D721Med (cell line): ENCODE measurements around the gene MTUS2.

ENCODE experiments used
- DNase-seq: peaks from one replicate; pipeline ENCODE4 v3.0.0; 2011; ENCODE audit warnings: low spot score; ENCODE audit not compliant: insufficient read length
- FAIRE-seq: peaks from 2 replicates; lab custom pipeline; 2011; peaks lifted over from hg19 to GRCh38; lab: Jason Lieb, UNC
- TF ChIP-seq, protein P1 (sequence below): IDR thresholded peaks from 2 replicates; pipeline ENCODE4 v1.5.1; 2012; ENCODE audit warnings: mild to moderate bottlenecking, control low read depth; ENCODE audit not compliant: insufficient read depth; ENCODE audit errors: missing control alignments

The MTUS2 gene

DNA sequence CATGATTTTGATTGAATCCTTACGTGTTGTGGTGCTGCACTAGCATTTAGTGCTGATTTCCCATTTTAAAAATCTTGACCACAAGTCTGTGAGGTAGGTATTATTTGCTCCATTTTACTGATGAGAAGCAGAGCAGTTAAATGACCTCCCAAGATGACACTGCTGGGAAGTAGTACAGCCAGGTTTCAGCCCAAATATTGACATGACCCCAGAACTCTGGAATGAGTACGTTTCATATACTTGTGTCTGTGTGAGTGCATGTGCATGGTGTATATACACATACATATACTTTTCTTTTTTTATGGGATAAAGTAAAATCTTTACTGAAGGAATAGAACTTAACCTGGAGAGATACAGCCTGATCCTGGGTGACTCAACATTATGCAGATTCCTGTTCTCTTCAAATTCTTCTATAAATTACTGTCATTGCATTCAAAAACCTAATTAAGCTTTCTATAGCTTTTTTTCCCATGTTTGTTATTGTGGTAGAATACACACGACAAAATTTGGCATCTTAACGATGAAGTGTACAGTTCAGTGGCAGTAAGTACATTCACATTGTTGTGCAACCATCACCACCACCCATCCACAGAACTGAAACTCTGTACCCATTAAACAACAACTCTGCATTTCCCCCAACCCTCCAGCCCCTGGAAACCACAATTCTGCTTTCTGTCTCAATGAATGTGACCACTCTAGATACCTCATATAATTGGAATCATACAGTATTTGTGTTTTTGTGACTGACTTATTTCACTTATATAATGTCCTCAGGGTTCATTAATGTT, 311.9 kb downstream of the MTUS2 start:
- no peak for FAIRE-seq
- no peak for DNase-seq
- TF ChIP-seq, protein P1, sequence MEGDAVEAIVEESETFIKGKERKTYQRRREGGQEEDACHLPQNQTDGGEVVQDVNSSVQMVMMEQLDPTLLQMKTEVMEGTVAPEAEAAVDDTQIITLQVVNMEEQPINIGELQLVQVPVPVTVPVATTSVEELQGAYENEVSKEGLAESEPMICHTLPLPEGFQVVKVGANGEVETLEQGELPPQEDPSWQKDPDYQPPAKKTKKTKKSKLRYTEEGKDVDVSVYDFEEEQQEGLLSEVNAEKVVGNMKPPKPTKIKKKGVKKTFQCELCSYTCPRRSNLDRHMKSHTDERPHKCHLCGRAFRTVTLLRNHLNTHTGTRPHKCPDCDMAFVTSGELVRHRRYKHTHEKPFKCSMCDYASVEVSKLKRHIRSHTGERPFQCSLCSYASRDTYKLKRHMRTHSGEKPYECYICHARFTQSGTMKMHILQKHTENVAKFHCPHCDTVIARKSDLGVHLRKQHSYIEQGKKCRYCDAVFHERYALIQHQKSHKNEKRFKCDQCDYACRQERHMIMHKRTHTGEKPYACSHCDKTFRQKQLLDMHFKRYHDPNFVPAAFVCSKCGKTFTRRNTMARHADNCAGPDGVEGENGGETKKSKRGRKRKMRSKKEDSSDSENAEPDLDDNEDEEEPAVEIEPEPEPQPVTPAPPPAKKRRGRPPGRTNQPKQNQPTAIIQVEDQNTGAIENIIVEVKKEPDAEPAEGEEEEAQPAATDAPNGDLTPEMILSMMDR = no peak

DNA sequence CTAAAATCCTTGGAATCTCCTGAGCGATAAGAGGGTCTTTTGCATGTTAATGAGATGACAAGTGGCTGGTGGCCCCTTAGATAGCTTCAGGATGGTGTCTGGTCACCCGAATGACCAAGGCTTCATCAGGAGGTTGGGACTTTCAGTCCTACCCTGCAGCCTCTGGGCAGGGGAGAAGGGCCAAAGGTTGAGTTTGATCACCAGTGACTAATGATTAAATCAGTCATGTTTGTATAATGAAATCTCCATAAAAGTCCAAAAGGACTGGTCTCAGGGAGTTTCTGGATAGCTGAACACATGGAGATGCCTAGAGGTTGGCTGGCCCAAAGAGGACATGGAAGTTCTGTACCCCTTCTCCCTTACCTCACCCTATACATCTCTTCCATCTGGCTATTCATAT, 316.2 kb downstream of the MTUS2 start:
- TF ChIP-seq, protein P1 = no peak
- no peak for FAIRE-seq
- DNase-seq = no peak

GRCh38 chr13:29137016-29137415, 316.9 kb downstream of the MTUS2 start:
- FAIRE-seq = no peak
- TF ChIP-seq, protein P1 = no peak
- DNase-seq = no peak

GRCh38 chr13:29137995-29138394, 317.9 kb downstream of the MTUS2 start:
- no peak for DNase-seq
- TF ChIP-seq, protein P1 = no peak
- no peak for FAIRE-seq

- TF ChIP-seq, protein P1 = no peak
- FAIRE-seq = no peak
Measured at GRCh38 chr13:29140277-29140676, 320.1 kb downstream of the MTUS2 start.

DNA sequence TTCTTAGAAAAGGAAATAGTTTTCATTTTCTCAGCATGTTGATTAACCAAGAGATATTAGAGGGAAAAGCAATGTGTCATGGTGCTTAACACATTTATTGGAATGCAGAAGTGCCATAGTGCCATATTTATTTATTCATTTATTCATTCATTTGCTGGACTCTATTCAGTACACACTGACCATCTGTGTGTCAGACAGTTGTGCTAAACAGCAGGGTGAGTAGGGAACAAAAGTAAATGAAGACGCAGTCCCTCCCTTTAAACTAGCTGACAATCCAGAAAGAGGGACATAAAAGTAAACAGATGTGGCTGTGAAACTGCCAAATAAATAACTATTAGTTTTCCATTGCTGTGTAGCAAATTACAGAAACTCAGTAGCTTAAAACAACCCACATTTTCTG, 323.7 kb downstream of the MTUS2 start:
- FAIRE-seq (no peak), DNase-seq (no peak)
- TF ChIP-seq, protein P1 = no peak

More at GRCh38 chr13:29140277-29140676, 320.1 kb downstream of the MTUS2 start:
- DNase-seq = no peak

- TF ChIP-seq, protein P1 = no peak
Measured at GRCh38 chr13:29154390-29154789, 334.3 kb downstream of the MTUS2 start.

More at GRCh38 chr13:29154390-29154789, 334.3 kb downstream of the MTUS2 start:
- no peak for DNase-seq
- no peak for FAIRE-seq
